VCaP (cell line): ENCODE measurements around the gene SCP2.

Experiments
- H3K27ac ChIP-seq: fragments of 450-650 bp; 2 replicates; pipeline ENCODE4 v1.5.1; 2017
- CTCF ChIP-seq: fragments of 450-650 bp; conservative IDR thresholded peaks from 2 replicates; pipeline ENCODE4 v1.5.1; 2017; ENCODE audit warnings: mild to moderate bottlenecking, moderate library complexity

The SCP2 gene

GRCh38 chr1:52911541-52911940 is 15.5 kb upstream of the SCP2 start:
- no peak for TF ChIP-seq CTCF
- H3K27ac ChIP-seq, result no peak overlapping the region

- H3K27ac ChIP-seq, result no peak overlapping the region
- no peak for TF ChIP-seq CTCF
These were observed 14.1 kb upstream of the SCP2 start for GRCh38 chr1:52913014-52913413.

- no peak for TF ChIP-seq CTCF
- no peak overlapping the region for H3K27ac ChIP-seq
These were observed 13.5 kb upstream of the SCP2 start for GRCh38 chr1:52913537-52913936.

GRCh38 chr1:52914463-52914862 is 12.6 kb upstream of the SCP2 start:
- no peak for TF ChIP-seq CTCF
- no peak overlapping the region for H3K27ac ChIP-seq

GRCh38 chr1:52915211-52915854 is 11.7 kb upstream of the SCP2 start:
- no peak overlapping the region for H3K27ac ChIP-seq
- no peak for TF ChIP-seq CTCF

- no peak for TF ChIP-seq CTCF
- no peak overlapping the region for H3K27ac ChIP-seq
These were observed 11.2 kb upstream of the SCP2 start for GRCh38 chr1:52915855-52916220.

- no peak overlapping the region for H3K27ac ChIP-seq
- TF ChIP-seq CTCF, result no peak
These were observed 10.7 kb upstream of the SCP2 start for GRCh38 chr1:52916241-52916975.
